HepG2 (cell line): Measurements from ENCODE around the gene CMTM5. TPM values are rescaled to one million over a fixed set of nuclear protein-coding genes. Genes with fewer than 3 reads are reported as not detected.

ENCODE experiments used
- ATAC-seq: fragments of 200-7000 bp; cut with Tn5 transposase; 3 replicates; pipeline ENCODE4 v1.9.1; 2020; ENCODE audit warnings: mild to moderate bottlenecking, moderate library complexity
- BruUV-seq: library from RNA; stranded (reverse); fragments of 400-500 nt; replicated peaks from 2 replicates; lab custom pipeline; 2021; lab: Mats Ljungman, UMichigan
- CTCF ChIA-PET: fragments of 300-600 bp; formaldehyde crosslinking; extraction: SDS; loops from one replicate; lab custom pipeline; 2021; ENCODE audit warnings: low total read pairs, inconsistent platforms, low intra/inter-chr PET ratio; lab: Yijun Ruan, JAX
- POLR2A ChIA-PET: fragments of 350-600 bp; sonication (Branson Sonifier 250); formaldehyde crosslinking; loops from one replicate; lab custom pipeline; 2020; ENCODE audit warnings: antibody characterized with exemption, inconsistent platforms; lab: Yijun Ruan, JAX
- DNase-seq: peaks from one replicate; pipeline ENCODE4 v3.0.0-alpha.2; 2015; ENCODE audit warnings: low spot score
- FAIRE-seq: peaks from 3 replicates; lab custom pipeline; 2011; peaks lifted over from hg19 to GRCh38; lab: Jason Lieb, UNC
- H2AFZ ChIP-seq: one replicate; pipeline ENCODE4 v1.6.1; 2011; ENCODE audit warnings: low read length, inconsistent platforms
- H3K27ac ChIP-seq: fragments of 300-600 bp; 3 replicates; pipeline ENCODE4 v1.8.0; 2011; ENCODE audit warnings: mixed run types, mild to moderate bottlenecking, mixed read lengths, low read length, inconsistent platforms; ENCODE audit not compliant: insufficient read depth; ENCODE audit errors: extremely low read length
- H3K27me3 ChIP-seq, 2 experiments: fragments of 200-600 bp in 1 of 2; 2 replicates in 1 of 2; 3 replicates in 1 of 2; pipeline versions ENCODE4 v1.6.0 to v1.8.0; 2011; ENCODE audit warnings: low read length in 2 of 2, mild to moderate bottlenecking in 2 of 2, moderate library complexity in 2 of 2, inconsistent platforms in 1 of 2; ENCODE audit not compliant: insufficient read depth in 2 of 2, control insufficient read depth in 1 of 2
- H3K36me3 ChIP-seq, 2 experiments: fragments of 200-600 bp in 1 of 2; replicated peaks in 1 of 2; 2 replicates in 1 of 2; 3 replicates in 1 of 2; pipeline versions ENCODE4 v1.5.1 to v1.8.0; 2011; ENCODE audit warnings: low read length in 2 of 2, inconsistent platforms in 1 of 2; ENCODE audit not compliant: insufficient read depth in 2 of 2, control insufficient read depth in 1 of 2
- H3K4me1 ChIP-seq: 2 replicates; pipeline ENCODE4 v1.5.1; 2012; ENCODE audit warnings: low read length, inconsistent platforms; ENCODE audit not compliant: insufficient read depth
- H3K4me2 ChIP-seq: 2 replicates; pipeline ENCODE4 v1.6.0; 2011; ENCODE audit warnings: low read depth, low read length, inconsistent platforms
- H3K4me3 ChIP-seq, 3 experiments: fragments of 200-600 bp in 1 of 3; sonication (generic), shearing (Covaris generic) in 1 of 3; replicated peaks in 1 of 3; 2 replicates each; pipeline ENCODE4 v1.5.1; 2011 to 2016; ENCODE audit warnings: low read length in 3 of 3, inconsistent platforms in 2 of 3, low read depth in 2 of 3, mild to moderate bottlenecking in 2 of 3, control low read depth in 1 of 3, mixed read lengths in 1 of 3; ENCODE audit not compliant: insufficient read depth in 1 of 3
- H3K79me2 ChIP-seq: one replicate; pipeline ENCODE4 v1.6.1; 2011; ENCODE audit warnings: low read length, inconsistent platforms; ENCODE audit not compliant: insufficient read depth
- H3K9ac ChIP-seq: 2 replicates; pipeline ENCODE4 v1.6.0; 2011; ENCODE audit warnings: mild to moderate bottlenecking, low read depth, low read length, inconsistent platforms; ENCODE audit not compliant: insufficient read depth
- H3K9me3 ChIP-seq: 2 replicates; pipeline ENCODE4 v1.5.1; 2012; ENCODE audit warnings: mild to moderate bottlenecking, low read length
- H4K20me1 ChIP-seq: 2 replicates; pipeline ENCODE4 v1.6.0; 2011; ENCODE audit warnings: inconsistent platforms, mild to moderate bottlenecking, low read length, moderate library complexity; ENCODE audit not compliant: insufficient read depth
- FOSL2 ChIP-seq: sonication (generic); formaldehyde crosslinking; IDR thresholded peaks from 2 replicates; pipeline ENCODE4 v1.4.0; 2020; ENCODE audit warnings: missing genetic modification reagents
- GATA4 ChIP-seq: sonication (generic); IDR thresholded peaks from 2 replicates; pipeline ENCODE4 v1.6.1; 2016; ENCODE audit warnings: antibody characterized with exemption, low read depth, borderline replicate concordance
- GLI4 ChIP-seq: sonication (generic); formaldehyde crosslinking; IDR thresholded peaks from 2 replicates; pipeline ENCODE4 v1.5.1; 2020; ENCODE audit warnings: missing genetic modification reagents, mild to moderate bottlenecking, moderate library complexity, borderline replicate concordance
- MEIS1 ChIP-seq: sonication (generic); formaldehyde crosslinking; IDR thresholded peaks from 2 replicates; pipeline ENCODE4 v1.9.0; 2021; ENCODE audit warnings: mild to moderate bottlenecking, missing genetic modification reagents, moderate library complexity, borderline replicate concordance
- PRPF4 ChIP-seq: fragments of 200-400 bp; formaldehyde crosslinking; IDR thresholded peaks from 2 replicates; pipeline ENCODE4 v1.6.1; 2016; ENCODE audit warnings: low read length, low read depth; ENCODE audit not compliant: poor library complexity, severe bottlenecking
- SAP130 ChIP-seq: IDR thresholded peaks from 2 replicates; pipeline ENCODE4 v1.6.1; 2016; ENCODE audit warnings: low read depth
- TMF1 ChIP-seq: sonication (generic); formaldehyde crosslinking; IDR thresholded peaks from 2 replicates; pipeline ENCODE4 v1.8.1; 2022; ENCODE audit warnings: low read depth, missing genetic modification reagents
- ZNF549 ChIP-seq: sonication (generic); formaldehyde crosslinking; IDR thresholded peaks from 2 replicates; pipeline ENCODE4 v1.5.0; 2020; ENCODE audit warnings: missing genetic modification reagents
- WGBS: methylation state at CpG from one replicate; pipeline ENCODE4 v1.1.6; 2017; ENCODE audit warnings: low lambda C conversion rate; 5-methylcytosine and 5-hydroxymethylcytosine counted together
- in situ Hi-C: cut with HindIII; loops from 2 replicates; pipeline ENCODE4 v1.10.0; 2017; ENCODE audit warnings: low pct_unique_long_range_greater_than_20kb; ENCODE audit not compliant: extremely low pct_ligation_motif_present
- intact Hi-C: fragments of 100-400 bp; cut with micrococcal nuclease; formaldehyde crosslinking; loops from one replicate; pipeline ENCODE4 v1.10.0; 2022; ENCODE audit not compliant: unreplicated experiment
- polyA plus RNA-seq, 8 experiments: library from polyadenylated mRNA; depleted of rRNA in 3 of 8; stranded (reverse) in 7 of 8; unstranded in 1 of 8; fragments of >200 nt; fragmentation: Illumina TruSeq in 4 of 8; extraction: Trizol in 4 of 8; gene quantifications; 2 replicates each; pipeline versions ENCODE4 v1.2.1 to v1.2.3, GENCODE V29; 2011 to 2016; ENCODE audit warnings: low read depth in 4 of 8, missing spikeins in 1 of 8, mixed read lengths in 1 of 8; ENCODE audit not compliant: insufficient read depth in 1 of 8
- total RNA-seq, 5 experiments: library from RNA; depleted of rRNA; stranded (reverse); fragments of >200 nt; fragmentation: Illumina TruSeq; extraction: Trizol; gene quantifications; 2 replicates each; pipeline ENCODE4 v1.2.3, GENCODE V29; 2016; ENCODE audit warnings: low read depth in 1 of 5
- TF ChIP-seq, protein P1 (sequence below): sonication (generic); formaldehyde crosslinking; conservative IDR thresholded peaks from 2 replicates; pipeline ENCODE4 v1.4.0; 2020; ENCODE audit warnings: mild to moderate bottlenecking, missing genetic modification reagents, moderate library complexity

CMTM5 gene
- total and polyA plus RNA-seq, 2 of the 13 experiments (the other 11 are each of a cell fraction or from before 2014, with no cell fraction given) = not detected

DNA sequence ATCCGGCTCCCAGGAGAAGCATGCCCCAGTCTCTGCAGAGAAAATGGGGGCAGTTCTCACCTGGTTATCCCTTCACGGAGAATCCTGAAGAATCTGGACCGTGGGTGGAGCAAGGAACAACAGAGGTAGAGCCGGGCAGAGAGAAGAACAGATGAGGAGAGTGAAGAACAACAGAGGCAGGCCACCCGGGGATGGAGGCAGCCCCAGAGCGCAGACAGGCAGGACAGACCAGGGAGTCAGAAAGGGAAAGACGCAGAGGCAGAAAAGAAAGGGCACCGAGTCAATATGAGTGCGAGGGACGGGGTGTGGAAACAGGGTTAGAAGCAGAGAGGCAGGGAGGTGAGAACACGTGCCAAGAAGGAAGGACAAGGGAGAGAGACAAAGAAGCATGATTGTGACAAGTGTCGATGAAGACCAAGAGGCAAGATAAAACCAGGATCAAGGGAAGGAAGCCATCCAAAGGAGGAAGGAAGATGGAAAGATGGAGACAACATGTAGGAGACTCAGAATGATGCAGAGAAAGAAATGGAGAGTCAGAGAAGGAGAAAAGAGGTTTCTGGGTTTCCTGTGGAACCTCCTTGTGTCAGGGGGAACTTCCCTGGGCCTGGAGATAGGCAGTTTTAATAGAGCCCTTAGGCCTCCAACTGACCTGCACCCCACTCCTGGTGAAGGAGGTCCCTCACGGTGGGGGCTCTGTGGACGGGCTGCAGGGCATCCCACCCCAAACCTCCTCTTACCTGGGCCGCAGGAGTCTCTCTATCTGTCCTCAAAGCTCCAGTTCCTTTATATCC lies 30.9 kb downstream of the CMTM5 start, which contains the start of gene MYH6 (continued):
- TF ChIP-seq, protein P1, sequence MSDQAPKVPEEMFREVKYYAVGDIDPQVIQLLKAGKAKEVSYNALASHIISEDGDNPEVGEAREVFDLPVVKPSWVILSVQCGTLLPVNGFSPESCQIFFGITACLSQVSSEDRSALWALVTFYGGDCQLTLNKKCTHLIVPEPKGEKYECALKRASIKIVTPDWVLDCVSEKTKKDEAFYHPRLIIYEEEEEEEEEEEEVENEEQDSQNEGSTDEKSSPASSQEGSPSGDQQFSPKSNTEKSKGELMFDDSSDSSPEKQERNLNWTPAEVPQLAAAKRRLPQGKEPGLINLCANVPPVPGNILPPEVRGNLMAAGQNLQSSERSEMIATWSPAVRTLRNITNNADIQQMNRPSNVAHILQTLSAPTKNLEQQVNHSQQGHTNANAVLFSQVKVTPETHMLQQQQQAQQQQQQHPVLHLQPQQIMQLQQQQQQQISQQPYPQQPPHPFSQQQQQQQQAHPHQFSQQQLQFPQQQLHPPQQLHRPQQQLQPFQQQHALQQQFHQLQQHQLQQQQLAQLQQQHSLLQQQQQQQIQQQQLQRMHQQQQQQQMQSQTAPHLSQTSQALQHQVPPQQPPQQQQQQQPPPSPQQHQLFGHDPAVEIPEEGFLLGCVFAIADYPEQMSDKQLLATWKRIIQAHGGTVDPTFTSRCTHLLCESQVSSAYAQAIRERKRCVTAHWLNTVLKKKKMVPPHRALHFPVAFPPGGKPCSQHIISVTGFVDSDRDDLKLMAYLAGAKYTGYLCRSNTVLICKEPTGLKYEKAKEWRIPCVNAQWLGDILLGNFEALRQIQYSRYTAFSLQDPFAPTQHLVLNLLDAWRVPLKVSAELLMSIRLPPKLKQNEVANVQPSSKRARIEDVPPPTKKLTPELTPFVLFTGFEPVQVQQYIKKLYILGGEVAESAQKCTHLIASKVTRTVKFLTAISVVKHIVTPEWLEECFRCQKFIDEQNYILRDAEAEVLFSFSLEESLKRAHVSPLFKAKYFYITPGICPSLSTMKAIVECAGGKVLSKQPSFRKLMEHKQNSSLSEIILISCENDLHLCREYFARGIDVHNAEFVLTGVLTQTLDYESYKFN (CRISPR knock-in tag) = no peak
- no peak for TF ChIP-seq FOSL2 (CRISPR knock-in tag)
- TF ChIP-seq, all 625 proteins: peak for 7

- Histone ChIP-seq H3K4me2 (no peak overlapping the region), H3K4me3 (no peak overlapping the region), H3K9me3 (no peaks in the 10 kb centered on the region), H3K27me3 (peaks cover 55 to 100% of the 10 kb centered on the region in 2 experiments), H3K4me1 (no peaks in the 10 kb centered on the region), H3K36me3 (no peaks in the 10 kb centered on the region), H3K9ac (no peak overlapping the region), H2AFZ (no peak overlapping the region), H3K27ac (no peak overlapping the region), H4K20me1 (no peaks in the 10 kb centered on the region), H3K79me2 (no peaks in the 10 kb centered on the region)
- WGBS = 2% methylated on average over 5 of the region's 5 CpGs
- in situ Hi-C loops = no loop called here
- ATAC-seq = no peak
- no peak for DNase-seq
- intact Hi-C loops = no loop called here
- POLR2A ChIA-PET = no interaction called here
- no TSS peak for BruUV-seq
- TF ChIP-seq TMF1 (CRISPR knock-in tag) (no peak), GLI4 (CRISPR knock-in tag) (no peak), ZNF549 (CRISPR knock-in tag) (no peak), PRPF4 (no peak), MEIS1 (no peak), SAP130 (CRISPR knock-in tag) (no peak), GATA4 (no peak)
- no peak for FAIRE-seq
- CTCF ChIA-PET = no interaction called here
Observed at GRCh38 chr14:23408307-23408630, 31.4 kb downstream of the CMTM5 start.
